Lung (tissue), 12 donors: ENCODE measurements around the gene PTPRT. TPM values are rescaled to one million over a fixed set of nuclear protein-coding genes. Genes with fewer than 3 reads are reported as not detected.
A peak's percentile ranks its signal among the peaks of the same experiment; 100 is the strongest.

Experiments used
- ATAC-seq: fragments of 200-7000 bp; cut with Tn5 transposase; one replicate; pipeline ENCODE4 v1.9.1; 2020; ENCODE audit warnings: moderate number of reproducible peaks; ENCODE audit not compliant: insufficient read depth, low FRiP score
- DNase-seq, 3 donors: peaks; one replicate each; pipeline ENCODE4 v3.0.0-alpha.2; 2013 to 2017
- H3K27ac ChIP-seq, 2 donors: one replicate each; pipeline ENCODE4 v1.5.1; 2013; ENCODE audit warnings: mild to moderate bottlenecking in 2 of 2, moderate library complexity in 2 of 2, control low read depth in 1 of 2, inconsistent platforms in 1 of 2, low read depth in 1 of 2, low read length in 1 of 2
- H3K27me3 ChIP-seq, 3 donors: one replicate each; pipeline ENCODE4 v1.5.1; 2013; ENCODE audit warnings: low read length in 2 of 3; ENCODE audit not compliant: control insufficient read depth in 3 of 3, insufficient read depth in 3 of 3
- H3K36me3 ChIP-seq, 4 donors: one replicate each; pipeline ENCODE4 v1.5.1; 2013; ENCODE audit warnings: low read length in 4 of 4, mild to moderate bottlenecking in 1 of 4, moderate library complexity in 1 of 4; ENCODE audit not compliant: control insufficient read depth in 4 of 4, insufficient read depth in 4 of 4
- H3K4me1 ChIP-seq, 5 donors: one replicate each; pipeline ENCODE4 v1.5.1; 2013; ENCODE audit warnings: low read length in 5 of 5, mild to moderate bottlenecking in 2 of 5, moderate library complexity in 1 of 5; ENCODE audit not compliant: control insufficient read depth in 5 of 5, insufficient read depth in 5 of 5
- H3K4me3 ChIP-seq: one replicate; pipeline ENCODE4 v1.5.1; 2013; ENCODE audit warnings: mild to moderate bottlenecking, control low read depth, moderate library complexity
- H3K9ac ChIP-seq, 2 donors: one replicate each; pipeline ENCODE4 v1.5.1; 2013; ENCODE audit warnings: low read length in 2 of 2, control low read depth in 1 of 2; ENCODE audit not compliant: insufficient read depth in 1 of 2
- H3K9me3 ChIP-seq, 4 donors: one replicate each; pipeline ENCODE4 v1.5.1; 2013; ENCODE audit warnings: low read length in 3 of 4, mild to moderate bottlenecking in 1 of 4, moderate library complexity in 1 of 4; ENCODE audit not compliant: control insufficient read depth in 4 of 4, insufficient read depth in 3 of 4
- WGBS, 2 donors: extraction: QIAGEN DNeasy Blood & Tissue Kit; methylation state at CpG; one replicate each; pipeline ENCODE4 v1.1.7; 2013; 5-methylcytosine and 5-hydroxymethylcytosine counted together
- polyA plus RNA-seq, 2 donors: library from polyadenylated mRNA; stranded (reverse); fragments of 200-250 nt; gene quantifications; one replicate each; pipeline ENCODE4 v1.2.1, GENCODE V29; 2013
- total RNA-seq, 2 donors: library from RNA; depleted of rRNA in 1 of 2; stranded (reverse); fragments of >200 nt in 1 of 2; gene quantifications; one replicate each; pipeline ENCODE4 v1.2.1, GENCODE V29; 2014 to 2021
- TF ChIP-seq, protein P1 (sequence below): IDR thresholded peaks from 2 replicates; pipeline ENCODE4 v1.5.1; 2012; ENCODE audit warnings: mild to moderate bottlenecking; ENCODE audit errors: control extremely low read depth, extremely low read depth
- donor health status: control.
- donor health status: control.
- donor health status: Bipolar disorder and iron deficiency.
- donor health status: healthy.
- donor health status: DM: yes; HTN: yes; CAD: no.

Gene PTPRT
- total and polyA plus RNA-seq, 4 donors: 0.37 to 13.8 (median 6.1) TPM

DNA sequence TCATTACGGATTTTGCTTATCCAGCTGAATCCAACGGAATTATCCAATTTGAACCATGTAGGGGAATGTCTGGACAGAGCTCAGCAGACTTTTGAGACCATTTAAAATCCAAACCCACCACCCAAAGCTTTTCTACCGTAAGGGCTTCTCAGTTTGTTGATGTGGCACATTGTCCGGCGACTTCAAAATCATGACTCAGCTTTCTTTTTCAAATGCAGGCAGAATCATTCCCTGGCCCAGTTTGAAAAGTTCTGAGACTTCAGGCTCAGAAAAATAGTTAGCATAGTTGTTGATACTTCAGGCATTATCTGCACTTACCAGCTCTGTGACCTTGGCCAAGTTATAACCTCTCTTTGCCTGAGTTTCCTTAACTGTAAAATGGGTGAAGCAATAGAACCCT is 182.2 kb downstream of the PTPRT start:
- H3K4me3 ChIP-seq: no peak overlapping the region
- H3K9me3 ChIP-seq: peaks cover 0 to 3% (median 0%) of the 10 kb centered on the region in 4 donors
- TF ChIP-seq, protein P1, sequence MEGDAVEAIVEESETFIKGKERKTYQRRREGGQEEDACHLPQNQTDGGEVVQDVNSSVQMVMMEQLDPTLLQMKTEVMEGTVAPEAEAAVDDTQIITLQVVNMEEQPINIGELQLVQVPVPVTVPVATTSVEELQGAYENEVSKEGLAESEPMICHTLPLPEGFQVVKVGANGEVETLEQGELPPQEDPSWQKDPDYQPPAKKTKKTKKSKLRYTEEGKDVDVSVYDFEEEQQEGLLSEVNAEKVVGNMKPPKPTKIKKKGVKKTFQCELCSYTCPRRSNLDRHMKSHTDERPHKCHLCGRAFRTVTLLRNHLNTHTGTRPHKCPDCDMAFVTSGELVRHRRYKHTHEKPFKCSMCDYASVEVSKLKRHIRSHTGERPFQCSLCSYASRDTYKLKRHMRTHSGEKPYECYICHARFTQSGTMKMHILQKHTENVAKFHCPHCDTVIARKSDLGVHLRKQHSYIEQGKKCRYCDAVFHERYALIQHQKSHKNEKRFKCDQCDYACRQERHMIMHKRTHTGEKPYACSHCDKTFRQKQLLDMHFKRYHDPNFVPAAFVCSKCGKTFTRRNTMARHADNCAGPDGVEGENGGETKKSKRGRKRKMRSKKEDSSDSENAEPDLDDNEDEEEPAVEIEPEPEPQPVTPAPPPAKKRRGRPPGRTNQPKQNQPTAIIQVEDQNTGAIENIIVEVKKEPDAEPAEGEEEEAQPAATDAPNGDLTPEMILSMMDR: no peak
- no peak overlapping the region for H3K27ac ChIP-seq
- H3K27me3 ChIP-seq: no peaks in the 10 kb centered on the region
- 77 to 80% methylated on average over 5 of the region's 5 CpGs for WGBS, 2 donors
- no peak for DNase-seq
- ATAC-seq: no peak
- no peaks in the 10 kb centered on the region for H3K36me3 ChIP-seq
- H3K4me1 ChIP-seq: peaks cover 0 to 4% (median 0%) of the 10 kb centered on the region in 5 donors
- H3K9ac ChIP-seq: no peak overlapping the region

DNA sequence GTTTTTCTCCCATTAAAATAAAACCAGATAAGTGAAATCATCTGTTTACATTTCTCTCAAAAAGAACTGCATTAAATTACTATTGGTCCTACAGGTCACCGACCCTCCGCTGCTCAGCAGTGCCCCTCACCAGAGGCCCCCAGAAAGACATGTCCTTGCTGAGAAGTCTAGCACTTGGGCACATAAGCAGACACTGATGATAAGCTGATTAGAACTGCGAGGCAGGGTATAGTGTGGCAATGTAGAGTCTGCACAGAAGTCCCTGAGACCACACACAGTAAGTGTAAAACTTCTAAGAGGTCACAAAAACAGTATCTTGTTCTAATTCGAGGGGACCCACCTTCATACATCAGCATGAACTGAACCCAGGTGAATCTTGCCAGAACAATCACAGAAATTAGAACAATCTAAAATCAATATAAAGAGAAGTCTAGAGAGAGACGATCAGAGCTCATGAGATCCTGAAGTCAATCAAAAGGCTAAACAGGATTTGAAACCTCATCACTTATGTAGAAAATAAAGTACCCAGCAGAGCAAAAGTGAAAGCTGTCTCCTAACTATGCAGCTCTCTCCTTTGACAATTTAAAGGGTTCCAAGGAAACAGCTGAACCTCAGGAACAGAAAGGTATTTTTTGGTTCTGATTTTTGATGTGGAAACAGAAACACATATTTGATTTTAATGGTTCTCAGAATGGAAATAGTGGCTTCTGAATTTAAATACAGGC is 182.9 kb downstream of the PTPRT start:
- Histone ChIP-seq H3K4me1 (peaks cover 0 to 4% (median 0%) of the 10 kb centered on the region in 5 donors), H3K27ac (no peak overlapping the region), H3K27me3 (no peaks in the 10 kb centered on the region), H3K36me3 (no peaks in the 10 kb centered on the region), H3K9ac (no peak overlapping the region), H3K4me3 (no peak overlapping the region), H3K9me3 (peaks cover 0 to 2% (median 0%) of the 10 kb centered on the region in 4 donors)
- ATAC-seq: no peak
- TF ChIP-seq, protein P1: no peak
- DNase-seq: no peak
- 52 to 68% methylated on average over 5 of the region's 5 CpGs for WGBS, 2 donors

DNA sequence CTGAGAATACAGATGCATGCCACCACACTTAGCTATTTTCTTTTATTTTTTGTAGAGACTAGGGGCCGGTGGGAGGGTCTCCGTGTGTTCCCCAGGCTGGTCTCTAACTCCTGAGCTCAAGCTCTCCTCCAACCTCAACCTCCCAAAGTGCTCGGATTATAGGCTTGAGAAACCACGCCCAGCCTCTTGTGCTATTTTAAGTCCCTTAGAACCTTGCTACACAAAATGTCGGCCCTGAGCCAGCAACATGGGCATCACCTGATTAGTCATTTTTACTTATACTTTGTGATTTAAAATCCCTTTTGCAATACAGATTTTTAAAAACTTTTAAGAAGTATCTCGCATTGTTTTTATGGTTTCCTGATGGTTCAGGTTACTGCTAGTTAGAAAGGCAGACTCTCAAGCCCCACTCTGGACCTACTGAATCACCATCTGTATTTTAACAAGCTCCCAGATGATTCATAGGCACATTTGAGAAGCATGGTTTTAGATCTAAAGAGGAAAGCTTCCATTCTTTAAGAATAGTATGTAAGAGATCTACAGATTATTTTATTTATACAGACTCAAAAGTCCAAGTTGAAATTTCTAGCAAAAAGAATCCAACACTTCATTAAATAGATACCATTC is 186.3 kb downstream of the PTPRT start:
- H3K4me3 ChIP-seq: no peak overlapping the region
- no peak for ATAC-seq
- WGBS, 2 donors: 69 to 79% methylated on average over 6 of the region's 6 CpGs
- peaks cover 0 to 4% (median 0%) of the 10 kb centered on the region in 5 donors for H3K4me1 ChIP-seq
- peak in 2 of 3 donors; percentile 4 to 20 for DNase-seq
- no peaks in the 10 kb centered on the region for H3K36me3 ChIP-seq
- H3K9ac ChIP-seq: no peak overlapping the region
- no peaks in the 10 kb centered on the region for H3K27me3 ChIP-seq
- no peak overlapping the region for H3K27ac ChIP-seq
- TF ChIP-seq, protein P1: no peak
- H3K9me3 ChIP-seq: peaks cover 0 to 2% (median 0%) of the 10 kb centered on the region in 4 donors
